ENCODE results near the gene SLC7A7. TPM values are rescaled to one million over a fixed set of nuclear protein-coding genes. Genes with fewer than 3 reads are reported as not detected.
"Not testable (repeated sequence)": the region's sequence is repeated elsewhere in the genome, so short reads cannot be mapped to it uniquely, and the experiment has no call there.

Gene SLC7A7
- 10 to 100 TPM; 52.0 to 72.3 (median 64.0) TPM for total RNA-seq

DNA sequence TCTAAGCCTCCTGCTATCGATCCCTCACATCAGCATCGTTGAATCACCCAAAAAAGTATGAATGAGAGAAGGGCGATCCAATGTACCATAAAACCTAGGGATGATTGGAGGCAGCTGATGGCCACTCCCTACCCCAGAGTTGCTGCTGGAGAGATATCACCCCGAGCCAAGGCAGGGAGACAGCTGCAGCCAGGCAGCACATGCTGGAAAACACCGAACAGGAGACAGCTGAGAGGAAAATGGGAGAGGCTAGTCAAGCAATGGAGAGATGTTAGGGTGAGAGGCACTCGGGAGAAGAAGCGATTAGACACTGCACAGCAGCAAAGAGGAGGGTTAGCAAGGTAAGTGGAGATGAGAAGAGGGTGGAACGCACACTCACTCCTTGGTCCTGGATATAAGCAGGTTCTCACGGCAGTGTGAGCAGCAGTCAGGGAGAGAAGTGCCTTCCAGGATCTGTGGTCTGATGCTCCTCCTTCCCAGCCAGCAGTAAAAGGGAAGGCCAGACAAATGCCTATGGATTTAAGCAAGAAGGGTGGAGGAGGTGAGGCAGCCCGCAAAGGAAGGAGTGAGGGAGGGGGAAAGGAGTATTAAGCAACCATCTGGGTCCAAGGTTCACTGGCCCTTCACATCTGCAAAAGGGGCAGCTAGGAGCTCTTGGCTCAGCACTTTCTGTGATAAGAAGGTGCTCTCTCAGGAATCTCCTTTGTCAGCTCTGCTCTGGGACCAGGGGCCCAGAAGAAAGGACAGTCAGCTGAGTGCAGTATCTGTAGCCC is at the start of gene SLC7A7:
Gene SLC7A7 (minus strand): TSS at position 495 of the 773 bp plus-strand sequence. CDS start 2,037 bp downstream, outside the sequence.
- TF ChIP-seq, protein P1, sequence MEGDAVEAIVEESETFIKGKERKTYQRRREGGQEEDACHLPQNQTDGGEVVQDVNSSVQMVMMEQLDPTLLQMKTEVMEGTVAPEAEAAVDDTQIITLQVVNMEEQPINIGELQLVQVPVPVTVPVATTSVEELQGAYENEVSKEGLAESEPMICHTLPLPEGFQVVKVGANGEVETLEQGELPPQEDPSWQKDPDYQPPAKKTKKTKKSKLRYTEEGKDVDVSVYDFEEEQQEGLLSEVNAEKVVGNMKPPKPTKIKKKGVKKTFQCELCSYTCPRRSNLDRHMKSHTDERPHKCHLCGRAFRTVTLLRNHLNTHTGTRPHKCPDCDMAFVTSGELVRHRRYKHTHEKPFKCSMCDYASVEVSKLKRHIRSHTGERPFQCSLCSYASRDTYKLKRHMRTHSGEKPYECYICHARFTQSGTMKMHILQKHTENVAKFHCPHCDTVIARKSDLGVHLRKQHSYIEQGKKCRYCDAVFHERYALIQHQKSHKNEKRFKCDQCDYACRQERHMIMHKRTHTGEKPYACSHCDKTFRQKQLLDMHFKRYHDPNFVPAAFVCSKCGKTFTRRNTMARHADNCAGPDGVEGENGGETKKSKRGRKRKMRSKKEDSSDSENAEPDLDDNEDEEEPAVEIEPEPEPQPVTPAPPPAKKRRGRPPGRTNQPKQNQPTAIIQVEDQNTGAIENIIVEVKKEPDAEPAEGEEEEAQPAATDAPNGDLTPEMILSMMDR (IDR thresholded peaks at IDR 0.05), result no peak
- DNase-seq (ENCODE audit: low spot score) (no peak), ATAC-seq (ENCODE audit: low FRiP score) (peak; percentile 28)

- ATAC-seq (ENCODE audit: low FRiP score) (no peak), DNase-seq (ENCODE audit: low spot score) (no peak)
- TF ChIP-seq, protein P1 (IDR thresholded peaks at IDR 0.05), result no peak
Observed at GRCh38 chr14:22864979-22865378, 49.7 kb upstream of the SLC7A7 start.

- TF ChIP-seq, protein P1 (IDR thresholded peaks at IDR 0.05), result no peak
- no peak for ATAC-seq (ENCODE audit: low FRiP score)
Observed at GRCh38 chr14:22861651-22862050, 46.4 kb upstream of the SLC7A7 start.

GRCh38 chr14:22860377-22860776 is 45.1 kb upstream of the SLC7A7 start:
- DNase-seq (ENCODE audit: low spot score), result not testable (repeated sequence)

More at GRCh38 chr14:22861651-22862050, 46.4 kb upstream of the SLC7A7 start:
- DNase-seq (ENCODE audit: low spot score), result no peak

DNA sequence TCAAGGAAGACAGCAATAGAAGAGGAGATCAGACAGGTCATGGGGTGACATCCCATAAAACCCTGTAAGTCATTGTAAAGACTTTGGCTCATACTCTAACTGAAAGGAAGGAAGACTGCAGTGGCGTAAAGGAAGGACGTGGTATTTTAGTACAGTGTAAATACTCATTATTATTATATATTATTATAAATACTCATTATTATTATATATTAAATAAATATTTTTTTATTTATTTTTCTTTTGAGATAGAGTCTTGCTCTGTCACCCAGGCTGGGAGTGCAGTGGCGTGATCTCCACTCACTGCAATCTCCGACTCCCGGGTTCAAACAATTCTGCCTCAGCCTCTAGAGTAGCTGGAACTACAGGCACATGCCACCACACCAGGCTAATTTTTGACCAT is 41.2 kb upstream of the SLC7A7 start:
- ATAC-seq (ENCODE audit: low FRiP score) (no peak), DNase-seq (ENCODE audit: low spot score) (no peak)

More at GRCh38 chr14:22860377-22860776, 45.1 kb upstream of the SLC7A7 start:
- ATAC-seq (ENCODE audit: low FRiP score), result not testable (repeated sequence)

GRCh38 chr14:22854963-22855724 is 39.9 kb upstream of the SLC7A7 start:
- TF ChIP-seq, protein P1 (IDR thresholded peaks at IDR 0.05), result no peak
- DNase-seq (ENCODE audit: low spot score), result no peak
- no peak for ATAC-seq (ENCODE audit: low FRiP score)

More for the DNA sequence above, 41.2 kb upstream of the SLC7A7 start:
- TF ChIP-seq, protein P1 (IDR thresholded peaks at IDR 0.05), result no peak

DNA sequence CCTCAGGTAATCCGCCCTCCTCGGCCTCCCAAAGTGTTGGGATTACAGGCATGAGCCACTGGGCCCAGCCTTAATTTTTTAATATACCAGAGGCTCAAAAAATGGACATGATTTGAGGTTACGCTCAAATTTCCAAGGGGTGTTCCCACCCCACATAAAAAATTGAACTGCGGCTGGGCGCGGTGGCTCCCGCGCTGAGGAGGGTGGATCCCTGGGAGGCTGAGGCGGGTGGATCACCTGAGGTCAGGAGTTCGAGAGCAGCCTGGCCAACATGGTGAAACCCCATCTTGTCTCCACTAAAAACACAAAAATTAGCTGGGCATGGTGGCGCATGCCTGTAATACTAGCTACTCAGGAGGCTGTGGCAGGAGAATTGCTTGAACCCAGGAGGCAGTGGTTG is 39.1 kb upstream of the SLC7A7 start:
- not testable (repeated sequence) for DNase-seq (ENCODE audit: low spot score); ATAC-seq (ENCODE audit: low FRiP score)
